H9 (cell line): ENCODE results near the gene NPNT. TPM values are rescaled to one million over a fixed set of nuclear protein-coding genes. Genes with fewer than 3 reads are reported as not detected.

Experiments
- DNase-seq: peaks from one replicate; pipeline ENCODE4 v3.0.0-alpha.2; 2017
- H2AFZ ChIP-seq: one replicate; pipeline ENCODE4 v1.6.1; 2013; ENCODE audit warnings: mild to moderate bottlenecking, low read length, control low read depth, moderate library complexity
- H2AK5ac ChIP-seq: 2 replicates; pipeline ENCODE4 v1.6.1; 2013; ENCODE audit warnings: low read length, control low read depth, mixed read lengths; ENCODE audit not compliant: insufficient read length
- H2BK120ac ChIP-seq: one replicate; pipeline ENCODE4 v1.6.1; 2013; ENCODE audit warnings: low read depth, mild to moderate bottlenecking, low read length, control low read depth, inconsistent platforms; ENCODE audit not compliant: poor library complexity, severe bottlenecking
- H2BK12ac ChIP-seq: 2 replicates; pipeline ENCODE4 v1.6.1; 2013; ENCODE audit warnings: low read length, control low read depth, mixed read lengths, low read depth; ENCODE audit not compliant: insufficient read length
- H2BK15ac ChIP-seq: 2 replicates; pipeline ENCODE4 v1.6.1; 2013; ENCODE audit warnings: low read depth, low read length, control low read depth
- H2BK20ac ChIP-seq: one replicate; pipeline ENCODE4 v1.6.1; 2013; ENCODE audit warnings: low read depth, mild to moderate bottlenecking, low read length, control low read depth, inconsistent platforms; ENCODE audit not compliant: poor library complexity, severe bottlenecking
- H2BK5ac ChIP-seq: 2 replicates; pipeline ENCODE4 v1.6.1; 2013; ENCODE audit warnings: low read length, control low read depth, mixed read lengths; ENCODE audit not compliant: insufficient read length
- H3K14ac ChIP-seq: 2 replicates; pipeline ENCODE4 v1.6.1; 2013; ENCODE audit warnings: low read length, control low read depth; ENCODE audit not compliant: insufficient read depth
- H3K18ac ChIP-seq: 2 replicates; pipeline ENCODE4 v1.6.1; 2013; ENCODE audit warnings: low read depth, mild to moderate bottlenecking, mixed read lengths, low read length, control low read depth; ENCODE audit not compliant: insufficient read length
- H3K23ac ChIP-seq: 2 replicates; pipeline ENCODE4 v1.6.1; 2013; ENCODE audit warnings: low read length, control low read depth, mixed read lengths, low read depth; ENCODE audit not compliant: insufficient read length
- H3K23me2 ChIP-seq: 2 replicates; pipeline ENCODE4 v1.6.1; 2013; ENCODE audit warnings: low read depth, mild to moderate bottlenecking, mixed read lengths, low read length, control low read depth; ENCODE audit not compliant: insufficient read length, poor library complexity, severe bottlenecking
- H3K27ac ChIP-seq: 2 replicates; pipeline ENCODE4 v1.5.1; 2013; ENCODE audit warnings: low read length, control low read depth, mixed read lengths, low read depth; ENCODE audit not compliant: insufficient read length
- H3K27me3 ChIP-seq: 2 replicates; pipeline ENCODE4 v1.6.1; 2013; ENCODE audit warnings: low read length, control low read depth, inconsistent platforms; ENCODE audit not compliant: insufficient read depth
- H3K4ac ChIP-seq: 2 replicates; pipeline ENCODE4 v1.6.1; 2013; ENCODE audit warnings: low read depth, mild to moderate bottlenecking, control low read depth, inconsistent platforms, low read length, moderate library complexity
- H3K4me1 ChIP-seq: 2 replicates; pipeline ENCODE4 v1.6.1; 2013; ENCODE audit warnings: low read length, control low read depth, inconsistent platforms; ENCODE audit not compliant: insufficient read depth
- H3K4me2 ChIP-seq: 2 replicates; pipeline ENCODE4 v1.6.1; 2013; ENCODE audit warnings: low read length, control low read depth, mixed read lengths; ENCODE audit not compliant: insufficient read length, insufficient read depth
- H3K56ac ChIP-seq: 2 replicates; pipeline ENCODE4 v1.6.1; 2013; ENCODE audit warnings: low read depth, mild to moderate bottlenecking, mixed read lengths, low read length, control low read depth; ENCODE audit not compliant: insufficient read length
- H3K79me1 ChIP-seq: 2 replicates; pipeline ENCODE4 v1.6.1; 2013; ENCODE audit warnings: low read depth, mild to moderate bottlenecking, moderate library complexity, low read length, control low read depth, inconsistent platforms; ENCODE audit not compliant: insufficient read depth, poor library complexity, severe bottlenecking
- H3K79me2 ChIP-seq: 2 replicates; pipeline ENCODE4 v1.6.1; 2013; ENCODE audit warnings: low read length, control low read depth, inconsistent platforms; ENCODE audit not compliant: insufficient read depth
- H3K9ac ChIP-seq: 2 replicates; pipeline ENCODE4 v1.6.1; 2013; ENCODE audit warnings: low read length, control low read depth, mixed read lengths; ENCODE audit not compliant: insufficient read length; ENCODE audit errors: extremely low read depth
- H3K9me3 ChIP-seq: one replicate; pipeline ENCODE4 v1.6.1; 2013; ENCODE audit warnings: low read depth, low read length, inconsistent platforms; ENCODE audit not compliant: control insufficient read depth
- H3T11ph ChIP-seq: one replicate; pipeline ENCODE4 v1.6.1; 2013; ENCODE audit warnings: mild to moderate bottlenecking, low read length, control low read depth, inconsistent platforms
- H4K20me1 ChIP-seq: one replicate; pipeline ENCODE4 v1.6.1; 2013; ENCODE audit not compliant: control insufficient read depth, insufficient read length, insufficient read depth
- H4K5ac ChIP-seq: 2 replicates; pipeline ENCODE4 v1.6.1; 2013; ENCODE audit warnings: low read depth, mild to moderate bottlenecking, mixed read lengths, low read length, control low read depth; ENCODE audit not compliant: insufficient read length
- H4K8ac ChIP-seq: replicated peaks from 2 replicates; pipeline ENCODE4 v1.6.1; 2013; ENCODE audit warnings: low read length, control low read depth, mixed read lengths, low read depth; ENCODE audit not compliant: insufficient read length
- H4K91ac ChIP-seq: 2 replicates; pipeline ENCODE4 v1.6.1; 2013; ENCODE audit warnings: low read depth, mild to moderate bottlenecking, moderate library complexity, mixed read lengths, low read length, control low read depth; ENCODE audit not compliant: insufficient read length
- H3K27ac Mint-ChIP-seq, 3 experiments: 2 replicates in 2 of 3; 3 replicates in 1 of 3; pipeline ENCODE4 v1.8.0; 2020 to 2021; ENCODE audit warnings: mixed read lengths in 3 of 3, mild to moderate bottlenecking in 1 of 3, moderate library complexity in 1 of 3
- H3K27me3 Mint-ChIP-seq: 2 replicates; pipeline ENCODE4 v1.8.0; 2021; ENCODE audit warnings: low read depth, mild to moderate bottlenecking, moderate library complexity, mixed read lengths
- H3K36me3 Mint-ChIP-seq, 3 experiments: 2 replicates in 2 of 3; 3 replicates in 1 of 3; pipeline ENCODE4 v1.8.0; 2020 to 2021; ENCODE audit warnings: low read depth in 3 of 3, mixed read lengths in 3 of 3; ENCODE audit not compliant: insufficient read depth in 1 of 3
- H3K4me1 Mint-ChIP-seq, 2 experiments: 2 replicates each; pipeline ENCODE4 v1.8.0; 2020; ENCODE audit warnings: mixed read lengths in 2 of 2
- H3K4me3 Mint-ChIP-seq, 2 experiments: 2 replicates in 1 of 2; 3 replicates in 1 of 2; pipeline ENCODE4 v1.8.0; 2020 to 2021; ENCODE audit warnings: mild to moderate bottlenecking in 2 of 2, mixed read lengths in 2 of 2, moderate library complexity in 1 of 2
- H3K9me3 Mint-ChIP-seq, 2 experiments: 2 replicates in 1 of 2; 3 replicates in 1 of 2; pipeline ENCODE4 v1.8.0; 2020; ENCODE audit warnings: mild to moderate bottlenecking in 2 of 2, mixed read lengths in 2 of 2, moderate library complexity in 1 of 2
- CTCF ChIP-seq: fragments of 200-600 bp; sonication (generic); conservative IDR thresholded peaks from 3 replicates; pipeline ENCODE4 v1.8.0; 2021; ENCODE audit warnings: antibody characterized with exemption, mild to moderate bottlenecking
- WGBS: extraction: QIAGEN DNeasy Blood & Tissue Kit; methylation state at CpG from one replicate; pipeline ENCODE4 v1.1.7; 2013; ENCODE audit warnings: missing lambda C conversion rate, low lambda C conversion rate, mixed read lengths; ENCODE audit not compliant: insufficient read length; ENCODE audit errors: extremely low coverage; 5-methylcytosine and 5-hydroxymethylcytosine counted together
- total RNA-seq: library from RNA; stranded (reverse); gene quantifications from 2 replicates; pipeline ENCODE4 v1.2.1, GENCODE V29; 2021

The NPNT gene
- total RNA-seq, 1 experiment from 2014 or later, result 0.37 TPM

DNA sequence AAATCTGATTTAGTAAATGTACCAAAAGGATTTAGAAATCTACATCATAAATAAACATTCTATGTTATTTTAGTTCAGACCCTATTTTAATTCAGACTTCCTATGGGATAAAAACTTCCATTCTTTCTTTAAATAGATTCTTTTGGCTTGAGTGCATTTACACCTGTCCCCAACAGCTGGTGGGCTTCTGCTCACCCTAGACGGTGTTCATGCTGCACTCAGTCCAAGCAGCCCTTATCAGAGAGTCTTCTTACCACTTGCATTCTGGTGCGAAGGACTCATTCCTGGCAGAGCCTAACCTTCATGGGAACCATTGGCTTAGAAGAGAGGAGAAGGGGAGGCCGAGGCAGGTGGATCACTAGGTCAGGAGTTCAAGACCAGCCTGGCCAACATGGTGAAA, 57.3 kb downstream of the NPNT start:
- WGBS, result no CpG with 5 or more reads among the region's 3 CpGs
- DNase-seq, result no peak
- H3K14ac ChIP-seq, result no peak overlapping the region
- no peaks in the 10 kb centered on the region for H3K9me3 Mint-ChIP-seq
- no peak overlapping the region for H2BK15ac ChIP-seq
- H2BK20ac ChIP-seq, result no peak overlapping the region
- H3K36me3 Mint-ChIP-seq, result no peaks in the 10 kb centered on the region
- no peaks in the 10 kb centered on the region for H3K27me3 Mint-ChIP-seq
- H3K27ac ChIP-seq, result no peak overlapping the region
- peaks cover 3 to 12% of the 10 kb centered on the region in 2 experiments for H3K4me1 Mint-ChIP-seq
- H3K27ac Mint-ChIP-seq, result no peak overlapping the region; a peak in 1 of 7 replicates
- no peak for TF ChIP-seq CTCF
- H2BK120ac ChIP-seq, result no peak overlapping the region
- no peak overlapping the region for H4K91ac ChIP-seq
- H3K4ac ChIP-seq, result no peak overlapping the region
- H4K20me1 ChIP-seq, result no peaks in the 10 kb centered on the region
- H3K23me2 ChIP-seq, result no peaks in the 10 kb centered on the region
- no peak overlapping the region for H4K5ac ChIP-seq
- H3K79me1 ChIP-seq, result no peaks in the 10 kb centered on the region
- H3K4me2 ChIP-seq, result no peak overlapping the region
- no peak overlapping the region for H3T11ph ChIP-seq
- no peak overlapping the region for H2AK5ac ChIP-seq
- no peak overlapping the region for H4K8ac ChIP-seq
- H3K18ac ChIP-seq, result no peak overlapping the region
- H3K4me3 Mint-ChIP-seq, result no peak overlapping the region
- H3K79me2 ChIP-seq, result no peaks in the 10 kb centered on the region
- H3K9me3 ChIP-seq, result no peaks in the 10 kb centered on the region
- H3K9ac ChIP-seq, result no peak overlapping the region
- no peaks in the 10 kb centered on the region for H3K27me3 ChIP-seq
- H2BK5ac ChIP-seq, result no peak overlapping the region
- peaks cover 2% of the 10 kb centered on the region; the same call in 1 of the 2 replicates for H3K4me1 ChIP-seq
- no peak overlapping the region for H3K23ac ChIP-seq
- no peak overlapping the region for H2BK12ac ChIP-seq
- H2AFZ ChIP-seq, result no peak overlapping the region
- H3K56ac ChIP-seq, result no peak overlapping the region
